ENCODE data around the gene PPCDC. TPM values are rescaled to one million over a fixed set of nuclear protein-coding genes. Genes with fewer than 3 reads are reported as not detected.

PPCDC gene
- total RNA-seq, 2 donors from 2014 or later = 29.6 to 29.7 TPM

- ATAC-seq (replicated peaks in 1 of 2) (no peak), DNase-seq (no peak)
- peaks cover 4 to 5% of the 10 kb centered on the region in 2 donors for H3K36me3 Mint-ChIP-seq (ENCODE audit: insufficient read depth in 2 of 2)
- H3K4me1 Mint-ChIP-seq (ENCODE audit: low read depth) = peaks cover 22% of the 10 kb centered on the region
- H3K27ac Mint-ChIP-seq = no peak overlapping the region
- no peak overlapping the region for H3K4me3 Mint-ChIP-seq
- H3K9me3 Mint-ChIP-seq = peaks cover 0 to 3% of the 10 kb centered on the region in 2 donors
- peaks cover 12% of the 10 kb centered on the region for H3K27me3 Mint-ChIP-seq (ENCODE audit: low read depth)
These were observed 72.2 kb downstream of the PPCDC start for GRCh38 chr15:75095594-75095993.

GRCh38 chr15:75097939-75098338 is 74.5 kb downstream of the PPCDC start:
- no peak overlapping the region for H3K4me3 Mint-ChIP-seq
- no peak for DNase-seq
- peaks cover 16% of the 10 kb centered on the region for H3K27me3 Mint-ChIP-seq (ENCODE audit: low read depth)
- H3K9me3 Mint-ChIP-seq = no peaks in the 10 kb centered on the region
- no peak overlapping the region for H3K27ac Mint-ChIP-seq
- peaks cover 9% of the 10 kb centered on the region for H3K4me1 Mint-ChIP-seq (ENCODE audit: low read depth)
- peaks cover 0 to 4% of the 10 kb centered on the region in 2 donors for H3K36me3 Mint-ChIP-seq (ENCODE audit: insufficient read depth in 2 of 2)
- ATAC-seq (replicated peaks in 1 of 2) = no peak

- Mint-ChIP-seq H3K9me3 (no peaks in the 10 kb centered on the region), H3K36me3 (ENCODE audit: insufficient read depth in 2 of 2) (peaks cover 0 to 1% of the 10 kb centered on the region in 2 donors), H3K4me3 (no peak overlapping the region), H3K27ac (no peak overlapping the region), H3K27me3 (ENCODE audit: low read depth) (peaks cover 20% of the 10 kb centered on the region), H3K4me1 (ENCODE audit: low read depth) (peaks cover 9% of the 10 kb centered on the region)
- DNase-seq (no peak), ATAC-seq (replicated peaks in 1 of 2) (no peak)
These were observed 75.0 kb downstream of the PPCDC start for GRCh38 chr15:75098404-75098803.

Other genes with a start within 250 kb of the PPCDC start
- gene CSK, start 241.5 kb upstream of the PPCDC start, total RNA-seq = 100 to 1,000 TPM; 200 to 267 TPM
- gene LMAN1L, start 210.8 kb upstream of the PPCDC start, total RNA-seq = under 1 TPM; 0.53 to 0.72 TPM
- gene CPLX3, start 197.0 kb upstream of the PPCDC start, total RNA-seq = under 1 TPM; 0.14 to 0.17 TPM
- 10 to 100 TPM; 48.5 to 53.8 TPM for gene ULK3, start 180.4 kb upstream of the PPCDC start, total RNA-seq
- gene SCAMP2, start 150.2 kb upstream of the PPCDC start, total RNA-seq = 10 to 100 TPM; 66.4 to 77.0 TPM
- gene MPI, start 133.5 kb upstream of the PPCDC start, total RNA-seq = 10 to 100 TPM; 29.6 to 32.1 TPM
- gene FAM219B, start 116.7 kb upstream of the PPCDC start, total RNA-seq = 10 to 100 TPM; 88.3 to 90.1 TPM
- 100 to 1,000 TPM; 241 to 246 TPM for gene COX5A, start 85.5 kb upstream of the PPCDC start, total RNA-seq
- 1 to 10 TPM; 2.2 to 3.6 TPM for gene RPP25, start 66.8 kb upstream of the PPCDC start, total RNA-seq
- 1 to 10 TPM in 1 of 2 donors, under 1 TPM in 1; 0.31 to 1.2 TPM for gene SCAMP5, start 28.0 kb upstream of the PPCDC start, total RNA-seq
- gene C15orf39, start 178.3 kb downstream of the PPCDC start, total RNA-seq = 10 to 100 TPM; 16.5 to 22.0 TPM
- gene GOLGA6C, start 234.7 kb downstream of the PPCDC start, total RNA-seq = under 1 TPM in 1 of 2 donors, not detected in 1; 0.34 TPM